ENCODE results near the gene LDHA. TPM values are rescaled to one million over a fixed set of nuclear protein-coding genes. Genes with fewer than 3 reads are reported as not detected.

Gene LDHA
- total RNA-seq, 1 experiment from 2014 or later: 721 TPM

DNA sequence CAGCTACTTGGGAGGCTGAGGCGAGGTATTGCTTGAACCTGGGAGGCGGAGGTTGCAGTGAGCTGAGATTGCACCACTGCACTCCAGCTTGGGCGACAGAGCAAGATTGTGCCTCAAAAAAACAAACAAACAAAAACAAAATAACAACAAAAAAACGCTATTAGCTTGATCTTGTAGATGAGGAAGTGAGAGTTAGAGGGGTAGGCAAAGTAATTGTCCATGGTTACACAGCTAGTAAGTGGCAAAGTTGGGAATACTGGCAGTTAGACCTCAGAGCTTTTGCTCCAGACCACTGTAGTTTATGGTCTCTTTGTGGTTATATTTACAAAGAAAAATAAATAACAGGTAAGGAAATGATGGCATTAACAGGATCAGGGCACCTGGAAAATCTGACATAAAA is 32.9 kb downstream of the LDHA start:
- Mint-ChIP-seq H3K27ac (ENCODE audit: unreplicated experiment) (no peak overlapping the region), H3K4me1 (ENCODE audit: low read depth, unreplicated experiment) (no peaks in the 10 kb centered on the region), H3K27me3 (ENCODE audit: unreplicated experiment) (no peaks in the 10 kb centered on the region), H3K9me3 (ENCODE audit: low read depth, unreplicated experiment) (no peaks in the 10 kb centered on the region), H3K4me3 (ENCODE audit: low read depth, unreplicated experiment) (no peak overlapping the region), H3K36me3 (ENCODE audit: insufficient read depth, unreplicated experiment) (no peaks in the 10 kb centered on the region)
- CTCF ChIA-PET: no interaction called here
- intact Hi-C loops (cut with micrococcal nuclease; ENCODE audit: unreplicated experiment): no loop called here
- no peak for DNase-seq
- no TSS peak for BruUV-seq (replicated peaks)
- no peak for TF ChIP-seq CTCF (IDR thresholded peaks at IDR 0.05; ENCODE audit: unreplicated experiment)

GRCh38 chr11:18429332-18429731 is 35.0 kb downstream of the LDHA start:
- Mint-ChIP-seq H3K9me3 (ENCODE audit: low read depth, unreplicated experiment) (no peaks in the 10 kb centered on the region), H3K4me1 (ENCODE audit: low read depth, unreplicated experiment) (no peaks in the 10 kb centered on the region), H3K36me3 (ENCODE audit: insufficient read depth, unreplicated experiment) (no peaks in the 10 kb centered on the region), H3K27ac (ENCODE audit: unreplicated experiment) (no peak overlapping the region), H3K4me3 (ENCODE audit: low read depth, unreplicated experiment) (no peak overlapping the region), H3K27me3 (ENCODE audit: unreplicated experiment) (no peaks in the 10 kb centered on the region)
- no TSS peak for BruUV-seq (replicated peaks)
- intact Hi-C loops (cut with micrococcal nuclease; ENCODE audit: unreplicated experiment): no loop called here
- DNase-seq: no peak
- CTCF ChIA-PET: interaction anchor here (0.7 kb wide), 1 partner anchor 285 kb away, joined by 5 read pairs; no protein-coding TSS in a partner anchor
- TF ChIP-seq CTCF (IDR thresholded peaks at IDR 0.05; ENCODE audit: unreplicated experiment): no peak

- no peaks in the 10 kb centered on the region for H3K27me3 Mint-ChIP-seq (ENCODE audit: unreplicated experiment)
- H3K27ac Mint-ChIP-seq (ENCODE audit: unreplicated experiment): no peak overlapping the region
- no peaks in the 10 kb centered on the region for H3K4me1 Mint-ChIP-seq (ENCODE audit: low read depth, unreplicated experiment)
- intact Hi-C loops (cut with micrococcal nuclease; ENCODE audit: unreplicated experiment): no loop called here
- H3K4me3 Mint-ChIP-seq (ENCODE audit: low read depth, unreplicated experiment): no peak overlapping the region
- TF ChIP-seq CTCF (IDR thresholded peaks at IDR 0.05; ENCODE audit: unreplicated experiment): no peak
- no TSS peak for BruUV-seq (replicated peaks)
- CTCF ChIA-PET: interaction anchor here (0.5 kb wide), 1 partner anchor 8 kb away, joined by 4 read pairs; no protein-coding TSS in a partner anchor
- no peaks in the 10 kb centered on the region for H3K9me3 Mint-ChIP-seq (ENCODE audit: low read depth, unreplicated experiment)
- H3K36me3 Mint-ChIP-seq (ENCODE audit: insufficient read depth, unreplicated experiment): no peaks in the 10 kb centered on the region
- no peak for DNase-seq
Measured at GRCh38 chr11:18438691-18439090, 44.3 kb downstream of the LDHA start.

DNA sequence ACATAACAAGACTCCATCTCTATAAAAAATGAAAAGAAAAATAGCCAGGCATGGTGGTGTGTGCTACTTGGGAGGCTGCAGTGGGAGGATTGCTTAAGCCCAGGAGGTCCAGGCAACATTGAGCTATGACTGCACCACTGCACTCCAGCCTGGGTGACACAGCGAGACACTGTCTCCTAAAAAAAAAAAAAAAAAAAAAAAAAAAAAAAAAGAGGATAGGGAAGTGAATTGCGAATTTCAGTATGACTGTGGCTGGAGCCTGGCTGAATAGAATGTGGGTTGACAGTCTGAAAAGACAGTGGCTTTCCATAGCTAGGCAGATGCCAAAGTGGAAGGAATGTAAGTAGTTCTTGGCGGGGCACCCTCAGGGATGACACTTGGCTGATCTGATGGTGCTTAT is 54.9 kb downstream of the LDHA start:
- no peak for DNase-seq
- BruUV-seq (replicated peaks): no TSS peak
- Mint-ChIP-seq H3K4me1 (ENCODE audit: low read depth, unreplicated experiment) (no peaks in the 10 kb centered on the region), H3K36me3 (ENCODE audit: insufficient read depth, unreplicated experiment) (no peaks in the 10 kb centered on the region), H3K9me3 (ENCODE audit: low read depth, unreplicated experiment) (no peaks in the 10 kb centered on the region), H3K27ac (ENCODE audit: unreplicated experiment) (no peak overlapping the region), H3K4me3 (ENCODE audit: low read depth, unreplicated experiment) (no peak overlapping the region), H3K27me3 (ENCODE audit: unreplicated experiment) (no peaks in the 10 kb centered on the region)
- no peak for TF ChIP-seq CTCF (IDR thresholded peaks at IDR 0.05; ENCODE audit: unreplicated experiment)
- intact Hi-C loops (cut with micrococcal nuclease; ENCODE audit: unreplicated experiment): no loop called here
- CTCF ChIA-PET: no interaction called here

All from Calu3 (cell line).